Psoas muscle (tissue), 8 donors: ENCODE data around the gene SIK2. TPM values are rescaled to one million over a fixed set of nuclear protein-coding genes. Genes with fewer than 3 reads are reported as not detected.

Experiments
- ATAC-seq, 4 donors: fragments of 200-7000 bp; cut with Tn5 transposase; one replicate each; pipeline ENCODE4 v1.9.1; 2020; ENCODE audit warnings: moderate library complexity in 3 of 4, mild to moderate bottlenecking in 2 of 4
- DNase-seq, 2 donors: peaks; one replicate each; pipeline ENCODE4 v3.0.0-alpha.2; 2020
- H3K27ac ChIP-seq: fragments of 200-600 bp; one replicate; pipeline ENCODE4 v1.8.0; 2022
- H3K27me3 ChIP-seq, 3 donors: fragments of 200-600 bp in 1 of 3; one replicate each; pipeline versions ENCODE4 v1.6.1 to v1.8.0; 2013 to 2022; ENCODE audit warnings: low read length in 2 of 3, mild to moderate bottlenecking in 2 of 3, moderate library complexity in 1 of 3; ENCODE audit not compliant: insufficient read depth in 3 of 3
- H3K36me3 ChIP-seq, 2 donors: fragments of 200-600 bp in 1 of 2; one replicate each; pipeline versions ENCODE4 v1.6.1 to v1.8.0; 2013 to 2022; ENCODE audit warnings: low read depth in 1 of 2, mild to moderate bottlenecking in 1 of 2, moderate library complexity in 1 of 2; ENCODE audit not compliant: insufficient read depth in 1 of 2
- H3K4me1 ChIP-seq: fragments of 200-600 bp; one replicate; pipeline ENCODE4 v1.8.0; 2022
- H3K4me3 ChIP-seq: fragments of 200-600 bp; one replicate; pipeline ENCODE4 v1.8.0; 2022; ENCODE audit warnings: mild to moderate bottlenecking
- H3K9me3 ChIP-seq: fragments of 200-600 bp; one replicate; pipeline ENCODE4 v1.8.0; 2022
- CTCF ChIP-seq: fragments of 200-600 bp; IDR thresholded peaks from one replicate; pipeline ENCODE4 v1.8.0; 2022; ENCODE audit warnings: antibody characterized with exemption
- WGBS, 3 donors: extraction: QIAGEN DNeasy Blood & Tissue Kit; methylation state at CpG; one replicate each; pipeline versions ENCODE4 v1.1.6 to v1.1.7; 2013; 5-methylcytosine and 5-hydroxymethylcytosine counted together
- intact Hi-C, 2 donors: fragments of 100-400 bp; cut with DNase I; formaldehyde crosslinking; loops; one replicate each; pipeline versions ENCODE4 v1.11.0 to v1.14.2; 2022
- polyA plus RNA-seq, 3 donors: library from polyadenylated mRNA; stranded (reverse); fragments of 200-250 nt; gene quantifications; one replicate each; pipeline ENCODE4 v1.2.3, GENCODE V29; 2013
- total RNA-seq, 4 donors: library from RNA; stranded (reverse); fragmentation: NEBNext Ultra II Directional in 2 of 4; extraction: Animal tissue kit (Norgen Biotek cat#: 25700) in 2 of 4; gene quantifications; one replicate each; pipeline versions ENCODE4 v1.2.1 to v1.2.4, GENCODE V29; 2021 to 2023
- donor health status: healthy with polysubstance abuse.
- donor health status: DM: no; HTN: no; CAD: no; lungs with moderate emphysema.
- donor health status: Bipolar disorder and iron deficiency.
- donor health status: healthy.
- donor health status: DM: yes; HTN: yes; CAD: no.
- donor health status: DM: no; HTN: no; CAD: no.
- donor health status: DM: no; HTN: no; CAD: no.
- donor health status: DM: yes; HTN: yes; CAD: no.

The SIK2 gene
- total and polyA plus RNA-seq, 7 donors = 9.0 to 69.6 (median 30.4) TPM

- 70 to 81% (median 72%) methylated on average over 4 of the region's 4 CpGs for WGBS, 3 donors
- Histone ChIP-seq H3K4me3 (no peak overlapping the region), H3K27me3 (no peaks in the 10 kb centered on the region), H3K4me1 (no peaks in the 10 kb centered on the region), H3K27ac (no peak overlapping the region), H3K36me3 (peaks cover 0 to 5% of the 10 kb centered on the region in 2 donors), H3K9me3 (no peaks in the 10 kb centered on the region)
- intact Hi-C loops = loop anchor here (1.0 to 5.0 kb wide), 5 partner anchors 65 to 210 kb away; partner anchors contain the start of gene SIK2 (in 1 of the 2)
- peak; percentile 80 for TF ChIP-seq CTCF
- no peak for DNase-seq
- peak; percentile 85 to 93 (median 88) for ATAC-seq
Observed at GRCh38 chr11:111777094-111778046, 175.1 kb downstream of the SIK2 start.

GRCh38 chr11:111778047-111778558 lies 175.9 kb downstream of the SIK2 start:
- ATAC-seq = no peak
- intact Hi-C loops = loop anchor here (5.0 kb wide), 3 partner anchors 64 to 211 kb away; no protein-coding TSS in a partner anchor

GRCh38 chr11:111779118-111779517 lies 176.9 kb downstream of the SIK2 start:
- no peaks in the 10 kb centered on the region for H3K27me3 ChIP-seq
- TF ChIP-seq CTCF = no peak
- H3K9me3 ChIP-seq = no peaks in the 10 kb centered on the region
- DNase-seq = no peak
- H3K27ac ChIP-seq = no peak overlapping the region
- no peak overlapping the region for H3K4me3 ChIP-seq
- 85 to 87% (median 86%) methylated on average over 6 of the region's 6 CpGs for WGBS, 3 donors
- H3K36me3 ChIP-seq = peaks cover 0 to 16% of the 10 kb centered on the region in 2 donors
- intact Hi-C loops = loop anchor here (5.0 kb wide), 3 partner anchors 63 to 212 kb away; no protein-coding TSS in a partner anchor
- H3K4me1 ChIP-seq = no peaks in the 10 kb centered on the region
- no peak for ATAC-seq

More at GRCh38 chr11:111778047-111778558, 175.9 kb downstream of the SIK2 start:
- H3K9me3 ChIP-seq = no peaks in the 10 kb centered on the region
- peaks cover 0 to 10% of the 10 kb centered on the region in 2 donors for H3K36me3 ChIP-seq
- no peak for DNase-seq
- H3K27ac ChIP-seq = no peak overlapping the region
- H3K27me3 ChIP-seq = no peaks in the 10 kb centered on the region
- H3K4me3 ChIP-seq = no peak overlapping the region
- WGBS, 3 donors = 84 to 92% (median 85%) methylated on average over 3 of the region's 3 CpGs
- no peak for TF ChIP-seq CTCF
- H3K4me1 ChIP-seq = no peaks in the 10 kb centered on the region

Other genes with a start within 250 kb of the SIK2 start
- under 1 TPM in 2 of 4 donors, not detected in 2; 0.21 to 0.25 TPM for gene POU2AF1, start 223.2 kb upstream of the SIK2 start, total RNA-seq
- under 1 TPM in 2 of 3 donors, not detected in 1; 0.01 to 0.05 TPM for gene POU2AF1, start 223.2 kb upstream of the SIK2 start, polyA plus RNA-seq
- not detected for gene BTG4, start 90.1 kb upstream of the SIK2 start, total RNA-seq
- gene BTG4, start 90.1 kb upstream of the SIK2 start, polyA plus RNA-seq = not detected
- gene HOATZ, start 87.7 kb upstream of the SIK2 start, total RNA-seq = not detected
- not detected for gene HOATZ, start 87.7 kb upstream of the SIK2 start, polyA plus RNA-seq
- gene LAYN, start 61.7 kb upstream of the SIK2 start, total RNA-seq = 10 to 100 TPM in 1 of 4 donors, 1 to 10 TPM in 3; 3.3 to 12.6 (median 8.1) TPM
- gene LAYN, start 61.7 kb upstream of the SIK2 start, polyA plus RNA-seq = 1 to 10 TPM in 2 of 3 donors, under 1 TPM in 1; 0.60 to 8.4 (median 6.3) TPM
- 10 to 100 TPM in 3 of 4 donors, 1 to 10 TPM in 1; 8.1 to 18.8 (median 14.0) TPM for gene PPP2R1B, start 163.9 kb downstream of the SIK2 start, total RNA-seq
- 10 to 100 TPM in 1 of 3 donors, 1 to 10 TPM in 2; 6.6 to 10.7 (median 8.7) TPM for gene PPP2R1B, start 163.9 kb downstream of the SIK2 start, polyA plus RNA-seq